HG02943 (cell line): ENCODE results near the gene DNAH14.
"Not testable (repeated sequence)": the region's sequence is repeated elsewhere in the genome, so short reads cannot be mapped to it uniquely, and the experiment has no call there.

Experiments
- ATAC-seq: cut with Tn5 transposase; IDR thresholded peaks from one replicate; pipeline ENCODE4 v1.9.1; 2021; ENCODE audit warnings: mild to moderate bottlenecking, low read depth, moderate library complexity; ENCODE audit not compliant: unreplicated experiment

DNAH14 gene

DNA sequence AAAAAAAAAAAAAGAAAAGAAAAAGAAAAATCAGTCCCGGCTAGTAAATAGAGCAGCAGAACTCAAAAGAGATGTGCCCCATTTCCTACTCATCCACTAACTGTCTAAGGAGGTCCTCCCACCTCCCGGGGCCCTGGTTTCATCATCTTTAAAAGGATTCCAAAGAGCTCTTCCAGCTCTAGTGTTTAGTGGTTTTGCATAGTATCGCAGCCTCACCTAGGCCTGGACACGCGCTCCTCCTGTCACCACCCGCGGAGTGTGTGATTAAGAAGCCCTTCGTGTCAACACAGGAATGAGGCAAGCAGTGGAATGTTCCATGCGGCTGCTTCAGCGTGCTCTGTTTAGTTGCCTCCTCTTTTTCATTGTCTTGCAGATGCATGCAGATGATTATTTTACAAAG, 449.4 kb downstream of the DNAH14 start:
- ATAC-seq: no peak

GRCh38 chr1:225380691-225381090, 451.2 kb downstream of the DNAH14 start:
- no peak for ATAC-seq

DNA sequence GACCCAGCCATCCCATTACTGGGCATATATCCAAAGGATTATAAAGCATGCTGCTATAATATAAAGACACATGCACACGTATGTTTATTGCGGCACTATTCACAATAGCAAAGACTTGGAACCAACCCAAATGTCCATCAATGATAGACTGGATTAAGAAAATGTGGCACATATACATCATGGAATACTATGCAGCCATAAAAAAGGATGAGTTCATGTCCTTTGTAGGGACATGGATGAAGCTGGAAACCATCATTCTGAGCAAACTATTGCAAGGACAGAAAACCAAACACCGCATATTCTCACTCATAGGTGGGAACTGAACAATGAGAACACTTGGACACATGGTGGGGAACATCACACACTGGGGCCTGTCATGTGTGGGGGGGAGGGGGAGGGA, 457.4 kb downstream of the DNAH14 start:
- ATAC-seq: not testable (repeated sequence)

DNA sequence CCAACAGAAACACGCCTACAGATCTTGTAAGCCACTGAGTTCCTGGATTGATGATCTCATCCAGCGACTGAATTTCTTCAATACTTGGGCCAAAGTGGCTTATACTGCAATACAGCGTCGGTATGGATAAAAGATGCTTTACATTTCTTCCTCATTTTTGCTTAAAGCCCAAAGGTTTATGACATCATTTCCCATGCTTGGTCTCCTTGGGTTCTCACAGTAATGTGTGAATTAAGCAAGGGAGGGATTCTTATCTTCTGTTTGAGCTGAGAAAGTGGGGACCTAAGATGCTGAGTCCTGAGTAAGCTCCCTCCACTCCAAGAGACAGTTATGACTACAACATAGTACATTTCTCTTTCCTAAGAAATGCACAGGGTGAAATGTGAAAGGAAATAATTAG, 458.9 kb downstream of the DNAH14 start:
- ATAC-seq: no peak

GRCh38 chr1:225389843-225390242, 460.4 kb downstream of the DNAH14 start:
- ATAC-seq: no peak

DNA sequence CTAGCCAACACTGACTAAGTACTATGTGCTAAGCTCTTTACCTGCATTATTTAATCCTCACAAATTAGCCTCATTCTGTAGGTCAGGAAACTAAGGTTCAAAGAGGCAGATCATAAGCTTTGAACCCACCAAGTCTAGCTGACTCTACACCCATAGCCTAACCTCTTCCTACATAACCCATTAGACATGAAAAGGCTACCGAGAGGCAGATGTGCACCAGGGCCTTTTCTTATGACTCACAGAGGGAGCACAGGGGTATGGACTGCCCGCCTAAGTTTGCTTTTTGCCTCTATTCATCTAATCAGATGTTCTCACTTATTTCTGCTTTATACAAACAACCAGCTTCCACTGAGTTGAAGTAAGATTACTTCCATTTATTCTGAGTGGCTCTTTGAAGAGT, 466.9 kb downstream of the DNAH14 start:
- no peak for ATAC-seq

DNA sequence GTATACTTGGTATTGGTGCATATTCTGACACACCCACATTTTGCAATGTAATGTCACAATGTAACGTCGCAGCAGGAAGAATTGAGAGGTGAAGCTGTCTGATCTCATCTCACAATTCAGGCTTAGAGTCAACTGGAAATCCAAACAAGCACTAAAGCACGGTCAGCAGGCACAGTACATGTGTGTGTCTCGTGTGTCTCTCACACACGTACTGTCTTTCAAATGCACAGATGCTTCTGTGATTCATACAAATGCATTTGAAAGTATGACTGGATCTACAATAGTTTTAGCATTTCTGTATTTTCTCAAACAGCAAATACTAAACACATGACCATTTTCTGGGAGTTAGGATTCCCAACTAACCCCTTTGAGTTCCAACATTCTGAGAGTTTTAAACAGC, 471.5 kb downstream of the DNAH14 start:
- ATAC-seq: no peak

DNA sequence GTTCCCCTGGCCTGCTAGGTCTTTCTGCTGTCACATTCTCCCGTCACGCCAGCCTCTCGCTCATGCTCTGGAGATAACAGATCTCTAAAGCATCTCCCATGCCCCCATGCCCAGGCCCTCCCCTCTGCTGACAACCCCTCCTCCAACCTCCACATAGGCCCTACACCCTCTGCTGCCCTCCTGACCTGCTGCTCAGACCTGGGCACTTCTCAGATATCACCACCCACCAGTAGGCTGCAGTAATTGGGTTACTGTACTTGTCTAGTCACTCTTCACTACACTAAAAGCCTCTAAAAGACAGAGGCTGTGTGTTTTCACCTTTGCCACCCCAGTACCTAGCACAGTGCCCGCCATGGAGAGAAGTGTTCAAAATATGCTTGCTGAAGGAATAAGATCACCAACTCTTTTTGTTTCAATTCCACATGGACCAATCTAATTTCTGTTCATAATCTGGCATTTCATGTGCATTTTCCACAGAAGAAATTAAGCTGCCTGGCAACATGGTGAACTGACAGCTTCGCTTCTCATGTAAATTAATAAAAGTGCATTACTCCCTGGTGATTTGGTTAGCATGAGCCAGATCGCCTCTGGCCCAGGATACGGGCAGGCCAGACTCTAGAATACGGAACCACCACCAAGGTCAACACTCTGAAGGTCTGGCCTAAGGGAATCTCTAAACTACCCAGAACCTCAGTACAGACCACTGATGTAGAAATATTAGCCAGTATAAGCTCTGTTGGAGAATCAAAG, 477.7 kb downstream of the DNAH14 start:
- no peak for ATAC-seq

GRCh38 chr1:225407755-225408154, 478.3 kb downstream of the DNAH14 start:
- ATAC-seq: no peak

DNA sequence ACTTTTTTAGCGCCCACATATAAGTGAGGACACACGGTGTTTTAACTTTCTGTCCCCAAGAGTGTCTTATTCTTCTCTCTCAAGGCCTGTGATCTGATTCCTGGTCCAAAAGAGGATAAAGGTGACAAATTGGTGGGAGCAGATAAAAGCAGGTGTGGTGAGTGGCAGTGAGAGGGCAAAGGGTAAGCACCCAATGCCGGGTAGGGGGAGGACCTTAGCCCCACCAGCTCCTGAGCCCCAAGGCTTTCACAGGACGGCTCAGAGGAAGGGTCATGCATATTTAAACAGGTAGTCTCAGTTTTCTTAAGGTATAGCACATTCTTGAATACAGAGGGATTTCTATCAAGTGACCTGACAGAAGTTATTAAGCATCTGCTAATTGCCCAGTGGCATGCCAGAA, 478.8 kb downstream of the DNAH14 start:
- no peak for ATAC-seq

DNA sequence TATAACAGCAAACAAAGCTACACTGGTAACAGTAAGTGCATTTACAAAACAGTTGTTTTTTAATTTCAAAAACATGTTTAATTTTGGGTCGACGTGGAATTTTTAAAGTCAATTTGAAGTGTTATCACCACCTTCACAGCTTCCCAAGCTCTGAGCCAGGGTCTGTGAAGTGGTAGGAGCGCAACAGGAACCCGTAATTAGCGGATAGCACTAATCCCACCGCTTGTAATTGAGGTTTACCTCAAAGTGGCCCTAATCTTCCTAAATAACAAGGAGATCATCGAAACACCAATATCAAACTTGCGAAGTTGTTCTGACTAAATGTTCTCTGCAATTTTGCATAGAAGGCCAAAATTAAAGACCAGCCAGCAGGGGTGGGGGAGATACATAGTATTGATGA, 479.6 kb downstream of the DNAH14 start:
- no peak for ATAC-seq

- ATAC-seq: no peak
Measured at GRCh38 chr1:225410036-225410435, 480.6 kb downstream of the DNAH14 start.

- ATAC-seq: no peak
Measured at GRCh38 chr1:225412321-225412720, 482.8 kb downstream of the DNAH14 start.

GRCh38 chr1:225412803-225413351, 483.4 kb downstream of the DNAH14 start:
- no peak for ATAC-seq

DNA sequence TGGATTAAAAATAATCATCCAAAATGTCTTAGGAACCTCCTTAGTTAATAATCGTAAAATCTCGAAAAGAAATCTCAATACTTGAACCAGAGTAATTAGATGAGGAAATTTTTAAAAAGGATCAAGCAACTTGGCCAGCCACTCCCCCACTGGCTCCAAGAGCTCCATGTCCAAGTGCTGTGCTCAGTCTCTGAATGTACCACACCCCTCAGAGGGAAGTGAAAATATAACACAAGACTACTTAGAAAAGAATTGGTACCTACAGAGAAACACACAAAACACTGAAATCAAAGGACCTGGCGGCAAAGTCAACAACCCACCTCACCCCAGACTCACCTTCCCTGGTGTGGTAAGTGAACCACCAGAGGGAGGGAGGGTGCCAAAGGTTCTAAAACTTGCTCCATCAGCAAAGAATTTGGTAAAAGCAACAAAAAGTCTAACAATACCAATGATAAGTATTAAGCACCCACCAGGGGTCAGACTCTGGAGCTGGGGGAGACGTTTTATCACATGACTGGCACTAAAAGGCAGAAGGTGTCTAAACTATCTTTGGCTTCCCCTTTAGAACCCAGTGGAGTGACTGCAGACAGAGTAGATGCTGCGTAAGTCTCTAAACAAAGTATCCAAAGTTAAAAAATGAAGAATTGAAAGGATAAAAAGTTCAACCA, 484.4 kb downstream of the DNAH14 start:
- no peak for ATAC-seq

- no peak for ATAC-seq
Measured at GRCh38 chr1:225415307-225415706, 485.8 kb downstream of the DNAH14 start.

- ATAC-seq: no peak
Measured at GRCh38 chr1:225415967-225416745, 486.7 kb downstream of the DNAH14 start.

DNA sequence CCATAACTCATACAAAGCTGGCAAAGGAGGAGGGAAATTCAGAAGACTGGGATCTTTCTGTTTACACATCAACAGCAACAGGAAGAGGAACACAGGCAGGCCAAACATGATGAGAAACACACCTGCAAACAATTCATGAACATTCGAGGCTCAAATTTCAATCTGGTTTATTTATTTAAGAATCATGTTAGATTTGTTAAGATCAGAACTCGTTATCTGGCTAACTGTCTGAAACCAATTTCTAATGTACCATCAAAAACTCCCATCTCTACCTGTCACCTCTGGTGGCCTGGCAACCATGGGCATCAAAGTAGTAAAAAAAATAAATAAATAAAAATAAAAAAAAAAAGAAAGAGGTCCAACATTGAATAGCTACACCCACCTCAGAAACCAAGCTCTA, 488.6 kb downstream of the DNAH14 start:
- ATAC-seq: no peak

DNA sequence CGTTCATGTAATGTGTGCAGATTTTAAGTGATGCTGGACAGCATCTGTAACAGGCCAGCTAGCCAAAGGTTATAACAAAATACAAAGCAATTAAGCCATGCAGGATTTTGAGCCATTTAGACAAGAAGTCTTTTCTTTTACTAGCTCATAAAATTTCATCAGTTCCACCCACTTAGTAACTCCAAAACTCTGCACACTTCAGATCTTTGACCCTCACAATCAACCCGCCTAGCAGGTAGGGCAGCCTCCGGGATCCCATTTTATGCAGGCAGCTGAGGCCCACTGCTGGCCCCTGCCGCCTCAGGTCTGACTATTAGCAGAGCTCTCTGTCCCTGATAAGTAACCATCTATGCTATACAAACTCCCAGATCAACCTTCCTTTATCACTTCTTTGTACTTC, 489.1 kb downstream of the DNAH14 start:
- ATAC-seq: no peak

DNA sequence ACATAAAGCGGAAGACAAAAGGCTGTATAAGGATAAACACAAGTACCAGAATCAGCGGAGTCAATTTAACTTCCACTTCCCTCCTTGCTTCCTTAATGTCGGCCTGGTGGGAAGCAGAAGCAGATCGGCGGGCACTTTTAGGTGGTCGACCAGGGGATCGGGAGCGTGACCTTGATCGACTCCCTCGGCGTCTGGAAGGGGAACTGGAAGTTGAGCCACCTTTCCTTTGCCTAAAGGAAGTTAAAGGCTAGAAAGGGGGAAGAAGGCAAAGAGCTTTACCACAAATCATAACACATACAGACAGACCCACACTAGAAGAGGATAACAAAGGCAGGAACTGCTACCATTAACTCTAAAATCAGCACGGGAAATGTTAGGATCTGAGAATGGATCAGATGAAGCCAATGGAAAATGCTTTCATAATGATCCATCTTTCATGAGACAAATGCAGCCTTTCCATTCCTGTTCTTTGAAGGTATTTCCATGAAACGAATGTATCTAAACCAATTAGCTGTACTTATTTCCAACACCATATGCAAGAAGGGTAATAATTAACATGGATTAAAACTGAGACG, 492.6 kb downstream of the DNAH14 start:
- ATAC-seq: no peak
